Fibroblast of lung (primary cell): ENCODE data around the gene MRPS27.

Experiments
- CTCF ChIP-seq, 2 donors: IDR thresholded peaks in 1 of 2; conservative IDR thresholded peaks in 1 of 2; 1 replicate in 1 of 2; 2 replicates in 1 of 2; pipeline ENCODE4 v1.5.1; 2011 to 2012; ENCODE audit warnings: low read length in 2 of 2, control low read depth in 1 of 2, inconsistent platforms in 1 of 2, low read depth in 1 of 2, mild to moderate bottlenecking in 1 of 2
- EZH2 ChIP-seq: IDR thresholded peaks from 2 replicates; pipeline ENCODE4 v1.5.1; 2012; ENCODE audit warnings: low read length, control low read depth, mild to moderate bottlenecking; ENCODE audit errors: missing control alignments

- TF ChIP-seq CTCF (conservative IDR thresholded peaks at IDR 0.05 in 1 of 2, IDR thresholded peaks at IDR 0.05 in 1 of 2; ENCODE audit: low read depth in 1 of 2, low read length in 2 of 2) = no peak
- TF ChIP-seq EZH2 = no peak
These were observed 36.7 kb downstream of the MRPS27 start for GRCh38 chr5:72283358-72283757.
